Spleen (tissue), 7 donors: ENCODE data around the gene PRAF2.

Experiments used
- POLR2A ChIP-seq, 3 donors: fragments of 450-650 bp; IDR thresholded peaks; one replicate each; pipeline ENCODE4 v1.5.1; 2017; ENCODE audit warnings: antibody characterized with exemption in 3 of 3, mild to moderate bottlenecking in 1 of 3
- TF ChIP-seq, protein P1 (sequence below), 11 experiments: fragments of 200-600 bp in 7 of 11; fragments of 450-650 bp in 4 of 11; sonication (generic) in 4 of 11; IDR thresholded peaks in 8 of 11; conservative IDR thresholded peaks in 3 of 11; 1 replicate in 7 of 11; 2 replicates in 4 of 11; pipeline versions ENCODE4 v1.4.0 to v1.8.0; 2016 to 2021; ENCODE audit warnings: antibody characterized with exemption in 11 of 11, inconsistent platforms in 4 of 11, mild to moderate bottlenecking in 1 of 11
- donor health status: DM: no; HTN: no; CAD: no; lungs with moderate emphysema.
- donor health status: DM: no; HTN: no; CAD: no.
- donor health status: DM: no; HTN: no; CAD: no.

DNA sequence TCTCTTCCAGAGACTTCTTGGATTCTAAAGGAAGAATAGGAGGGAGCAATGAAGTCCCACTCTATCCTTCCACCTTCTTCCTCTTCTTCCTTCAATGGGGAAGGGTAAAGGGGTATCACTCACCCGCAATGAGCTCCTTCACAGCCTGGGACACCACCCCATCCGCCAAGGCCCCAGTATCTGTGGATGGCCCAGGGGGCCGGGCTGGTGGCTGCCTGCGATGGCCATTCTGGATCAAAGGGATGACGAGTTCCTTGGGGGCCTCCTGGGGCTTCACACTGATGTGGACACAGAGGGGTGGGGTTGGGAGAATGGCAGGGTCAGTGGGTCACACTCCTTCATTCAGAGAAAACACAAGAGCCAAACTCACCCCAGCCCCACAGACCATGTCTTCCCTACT lies 48.7 kb upstream of the PRAF2 start:
- TF ChIP-seq, protein P1, sequence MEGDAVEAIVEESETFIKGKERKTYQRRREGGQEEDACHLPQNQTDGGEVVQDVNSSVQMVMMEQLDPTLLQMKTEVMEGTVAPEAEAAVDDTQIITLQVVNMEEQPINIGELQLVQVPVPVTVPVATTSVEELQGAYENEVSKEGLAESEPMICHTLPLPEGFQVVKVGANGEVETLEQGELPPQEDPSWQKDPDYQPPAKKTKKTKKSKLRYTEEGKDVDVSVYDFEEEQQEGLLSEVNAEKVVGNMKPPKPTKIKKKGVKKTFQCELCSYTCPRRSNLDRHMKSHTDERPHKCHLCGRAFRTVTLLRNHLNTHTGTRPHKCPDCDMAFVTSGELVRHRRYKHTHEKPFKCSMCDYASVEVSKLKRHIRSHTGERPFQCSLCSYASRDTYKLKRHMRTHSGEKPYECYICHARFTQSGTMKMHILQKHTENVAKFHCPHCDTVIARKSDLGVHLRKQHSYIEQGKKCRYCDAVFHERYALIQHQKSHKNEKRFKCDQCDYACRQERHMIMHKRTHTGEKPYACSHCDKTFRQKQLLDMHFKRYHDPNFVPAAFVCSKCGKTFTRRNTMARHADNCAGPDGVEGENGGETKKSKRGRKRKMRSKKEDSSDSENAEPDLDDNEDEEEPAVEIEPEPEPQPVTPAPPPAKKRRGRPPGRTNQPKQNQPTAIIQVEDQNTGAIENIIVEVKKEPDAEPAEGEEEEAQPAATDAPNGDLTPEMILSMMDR (IDR thresholded peaks at IDR 0.05 in 8 of 11, conservative IDR thresholded peaks at IDR 0.05 in 3 of 11) = no peak
- TF ChIP-seq POLR2A (IDR thresholded peaks at IDR 0.05) = no peak
